Endothelial cell of umbilical vein (primary cell): ENCODE measurements around the gene PRRT1B. TPM values are rescaled to one million over a fixed set of nuclear protein-coding genes. Genes with fewer than 3 reads are reported as not detected.

Source experiments
- BruUV-seq: library from RNA; stranded (reverse); fragments of 400-500 nt; replicated peaks from 2 replicates; lab custom pipeline; 2021; lab: Mats Ljungman, UMichigan
- CTCF ChIA-PET: fragments of 300-600, 350-600 bp; sonication (Branson Sonifier 250); formaldehyde crosslinking; loops from one replicate; lab custom pipeline; 2021; ENCODE audit warnings: antibody characterized with exemption, inconsistent platforms; lab: Charles Lee
- POLR2A ChIA-PET: fragments of 300-600, 350-600 bp; sonication (Branson Sonifier 250); formaldehyde crosslinking; loops from one replicate; lab custom pipeline; 2021; ENCODE audit warnings: antibody characterized with exemption, inconsistent platforms; lab: Charles Lee
- DNase-seq: peaks from one replicate; pipeline ENCODE4 v3.0.0-alpha.2; 2011; ENCODE audit warnings: low read depth, low spot score
- FAIRE-seq: peaks from 2 replicates; lab custom pipeline; 2011; peaks lifted over from hg19 to GRCh38; lab: Jason Lieb, UNC
- H2AFZ ChIP-seq: 2 replicates; pipeline ENCODE4 v1.6.0; 2012; ENCODE audit warnings: low read depth, low read length, control low read depth, inconsistent platforms
- H3K27ac ChIP-seq: 2 replicates; pipeline ENCODE4 v1.5.1; 2011; ENCODE audit warnings: low read depth, mild to moderate bottlenecking, control low read depth, low read length, moderate library complexity; ENCODE audit not compliant: insufficient read depth
- H3K27me3 ChIP-seq, 2 experiments: 2 replicates each; pipeline versions ENCODE4 v1.6.0 to v1.6.1; 2011; ENCODE audit warnings: low read length in 2 of 2, mixed read lengths in 1 of 2; ENCODE audit not compliant: control insufficient read depth in 2 of 2, insufficient read depth in 2 of 2
- H3K36me3 ChIP-seq, 2 experiments: 2 replicates in 1 of 2; 3 replicates in 1 of 2; pipeline ENCODE4 v1.5.1; 2011; ENCODE audit warnings: low read length in 2 of 2, mild to moderate bottlenecking in 1 of 2, moderate library complexity in 1 of 2; ENCODE audit not compliant: control insufficient read depth in 2 of 2, insufficient read depth in 2 of 2; ENCODE audit errors: extremely low read depth in 1 of 2
- H3K4me1 ChIP-seq: 3 replicates; pipeline ENCODE4 v1.5.1; 2011; ENCODE audit warnings: mild to moderate bottlenecking, low read length; ENCODE audit not compliant: control insufficient read depth, insufficient read depth; ENCODE audit errors: extremely low read depth
- H3K4me2 ChIP-seq: 2 replicates; pipeline ENCODE4 v1.6.1; 2011; ENCODE audit warnings: low read length, control low read depth, mixed read lengths; ENCODE audit not compliant: insufficient read depth
- H3K4me3 ChIP-seq, 3 experiments: fragments of 200-600 bp in 1 of 3; sonication (generic), shearing (Covaris generic) in 1 of 3; replicated peaks in 1 of 3; 2 replicates each; pipeline ENCODE4 v1.5.1; 2011 to 2016; ENCODE audit warnings: control low read depth in 3 of 3, low read length in 3 of 3, mild to moderate bottlenecking in 2 of 3, inconsistent platforms in 1 of 3, low read depth in 1 of 3, moderate library complexity in 1 of 3; ENCODE audit not compliant: insufficient read depth in 1 of 3
- H3K79me2 ChIP-seq: 2 replicates; pipeline ENCODE4 v1.6.0; 2012; ENCODE audit warnings: low read length, inconsistent platforms; ENCODE audit not compliant: control insufficient read depth, insufficient read depth
- H3K9ac ChIP-seq: replicated peaks from 2 replicates; pipeline ENCODE3; 2011; ENCODE audit warnings: low read length, control low read depth; ENCODE audit not compliant: insufficient read depth; ENCODE audit errors: extremely low read depth
- H3K9me1 ChIP-seq: replicated peaks from 3 replicates; pipeline ENCODE4 v1.6.0; 2011; ENCODE audit warnings: mild to moderate bottlenecking, low read length; ENCODE audit not compliant: control insufficient read depth, insufficient read depth; ENCODE audit errors: extremely low read depth
- H3K9me3 ChIP-seq: replicated peaks from 2 replicates; pipeline ENCODE4 v1.5.1; 2012; ENCODE audit warnings: low read length, inconsistent platforms; ENCODE audit not compliant: control insufficient read depth, insufficient read depth
- H4K20me1 ChIP-seq: replicated peaks from 2 replicates; pipeline ENCODE3; 2011; ENCODE audit warnings: mild to moderate bottlenecking, low read length; ENCODE audit not compliant: control insufficient read depth, insufficient read depth; ENCODE audit errors: extremely low read depth
- CTCF ChIP-seq, 2 donors: IDR thresholded peaks; 1 replicate in 1 of 2; 2 replicates in 1 of 2; pipeline ENCODE4 v1.5.1; 2011; ENCODE audit warnings: low read length in 2 of 2, mild to moderate bottlenecking in 2 of 2, moderate library complexity in 2 of 2, control low read depth in 1 of 2, inconsistent platforms in 1 of 2, low read depth in 1 of 2; ENCODE audit not compliant: insufficient read depth in 1 of 2; ENCODE audit errors: extremely low read depth in 1 of 2
- EZH2 ChIP-seq: IDR thresholded peaks from 2 replicates; pipeline ENCODE4 v1.6.1; 2012; ENCODE audit warnings: borderline replicate concordance, low read depth, mild to moderate bottlenecking, moderate library complexity, low read length, inconsistent platforms; ENCODE audit not compliant: severe bottlenecking
- FOS ChIP-seq: IDR thresholded peaks from 2 replicates; pipeline ENCODE4 v1.6.1; 2011; ENCODE audit warnings: mild to moderate bottlenecking, low read length, moderate library complexity, borderline replicate concordance; ENCODE audit not compliant: insufficient read depth
- GATA2 ChIP-seq: IDR thresholded peaks from 2 replicates; pipeline ENCODE4 v1.7.0; 2011; ENCODE audit warnings: low read depth, mild to moderate bottlenecking, moderate library complexity, mixed read lengths, low read length; ENCODE audit not compliant: insufficient read length, insufficient read depth
- JUN ChIP-seq: IDR thresholded peaks from 2 replicates; pipeline ENCODE4 v1.6.1; 2011; ENCODE audit warnings: borderline replicate concordance, low read depth; ENCODE audit not compliant: insufficient read length, insufficient read depth
- MAX ChIP-seq: IDR thresholded peaks from 2 replicates; pipeline ENCODE4 v1.6.1; 2011; ENCODE audit not compliant: insufficient read depth, insufficient read length
- MYC ChIP-seq: IDR thresholded peaks from one replicate; pipeline ENCODE4 v1.6.1; 2011; ENCODE audit warnings: mild to moderate bottlenecking, low read depth, low read length
- POLR2A ChIP-seq: IDR thresholded peaks from 2 replicates; pipeline ENCODE4 v1.6.1; 2012; ENCODE audit warnings: low read depth, mild to moderate bottlenecking, control low read depth, low read length
- POLR2AphosphoS5 ChIP-seq: IDR thresholded peaks from 2 replicates; pipeline ENCODE4 v1.6.1; 2012; ENCODE audit warnings: low read depth, mild to moderate bottlenecking, control low read depth, low read length, moderate library complexity; ENCODE audit not compliant: insufficient read depth
- dilution Hi-C: fragments of 300-500 bp; cut with MboI; formaldehyde crosslinking; loops from one replicate; pipeline ENCODE4 v1.15.0; 2019; ENCODE audit warnings: low sequenced_read_pairs; ENCODE audit not compliant: extremely low pct_ligation_motif_present
- intact Hi-C: fragments of 100-400 bp; cut with micrococcal nuclease; formaldehyde crosslinking; loops from one replicate; pipeline ENCODE4 v1.10.0; 2022
- polyA plus RNA-seq, 4 experiments: library from polyadenylated mRNA; depleted of rRNA in 3 of 4; stranded (reverse) in 3 of 4; unstranded in 1 of 4; fragments of >200 nt; gene quantifications; 2 replicates each; pipeline versions ENCODE4 v1.2.1 to v1.2.3, GENCODE V29; 2011 to 2012; ENCODE audit warnings: missing spikeins in 1 of 4
- total RNA-seq: library from RNA; stranded (reverse); gene quantifications from 2 replicates; pipeline ENCODE4 v1.2.3, GENCODE V29; 2021

PRRT1B gene
- total and polyA plus RNA-seq, 2 donors (not counting 3 experiments of a cell fraction or from before 2014, with no cell fraction given), result not detected

- H4K20me1 ChIP-seq, result no peaks in the 10 kb centered on the region
- DNase-seq (no peak), FAIRE-seq (no peak)
- ChIA-PET CTCF (interaction anchor here (1.7 kb wide), 1 partner anchor 167 kb away, joined by 4 read pairs; no protein-coding TSS in a partner anchor), POLR2A (no interaction called here)
- H2AFZ ChIP-seq, result no peak overlapping the region
- H3K79me2 ChIP-seq, result no peaks in the 10 kb centered on the region
- no peaks in the 10 kb centered on the region for H3K4me1 ChIP-seq
- no TSS peak for BruUV-seq
- H3K9me3 ChIP-seq, result no peaks in the 10 kb centered on the region
- dilution Hi-C loops, result no loop called here
- intact Hi-C loops, result no loop called here
- H3K4me3 ChIP-seq, result no peak overlapping the region
- no peak overlapping the region for H3K9ac ChIP-seq
- H3K36me3 ChIP-seq, result peaks cover 22 to 69% of the 10 kb centered on the region in 2 experiments
- no peaks in the 10 kb centered on the region for H3K9me1 ChIP-seq
- no peak overlapping the region for H3K27ac ChIP-seq
- TF ChIP-seq GATA2, result no peak
- no peak for TF ChIP-seq MYC
- no peak for TF ChIP-seq JUN
- TF ChIP-seq EZH2, result no peak
- no peak for TF ChIP-seq FOS
- no peaks in the 10 kb centered on the region for H3K27me3 ChIP-seq
- no peak overlapping the region for H3K4me2 ChIP-seq
These were observed 28.4 kb upstream of the PRRT1B start for GRCh38 chr9:131516930-131517329.

GRCh38 chr9:131517761-131518190, 27.5 kb upstream of the PRRT1B start:
- BruUV-seq, result no TSS peak
- POLR2A ChIA-PET, result no interaction called here
- TF ChIP-seq GATA2 (no peak), FOS (no peak), MYC (no peak), POLR2AphosphoS5 (no peak), MAX (no peak), POLR2A (no peak), CTCF (IDR thresholded peaks at IDR 0.05; ENCODE audit: extremely low read depth in 1 of 2, insufficient read depth in 1 of 2, low read depth in 1 of 2, low read length in 2 of 2) (no peak), JUN (no peak), EZH2 (no peak)
- H3K79me2 ChIP-seq, result no peaks in the 10 kb centered on the region
- no peaks in the 10 kb centered on the region for H4K20me1 ChIP-seq
- H3K27ac ChIP-seq, result no peak overlapping the region
- no peak overlapping the region for H3K4me3 ChIP-seq
- dilution Hi-C loops (no loop called here), intact Hi-C loops (no loop called here)
- H3K36me3 ChIP-seq, result peaks cover 22 to 64% of the 10 kb centered on the region in 2 experiments
- H3K9ac ChIP-seq, result no peak overlapping the region
- DNase-seq (no peak), FAIRE-seq (no peak)
- H3K9me3 ChIP-seq, result no peaks in the 10 kb centered on the region
- H2AFZ ChIP-seq, result no peak overlapping the region
- H3K4me1 ChIP-seq, result no peaks in the 10 kb centered on the region
- CTCF ChIA-PET, result interaction anchor here (1.7 kb wide), 1 partner anchor 168 kb away, joined by 4 read pairs; no protein-coding TSS in a partner anchor
- no peaks in the 10 kb centered on the region for H3K9me1 ChIP-seq
- no peaks in the 10 kb centered on the region for H3K27me3 ChIP-seq
- H3K4me2 ChIP-seq, result no peak overlapping the region
